HepG2 (cell line): Measurements from ENCODE around the gene DPP6. TPM values are rescaled to one million over a fixed set of nuclear protein-coding genes. Genes with fewer than 3 reads are reported as not detected.
A peak's percentile ranks its signal among the peaks of the same experiment; 100 is the strongest.

Experiments used
- ETV5 ChIP-seq: IDR thresholded peaks from 2 replicates; pipeline ENCODE4 v1.6.1; 2018; ENCODE audit warnings: missing biosample characterization, missing genetic modification reagents, inconsistent platforms, borderline replicate concordance
- GABPB1 ChIP-seq: IDR thresholded peaks from 2 replicates; pipeline ENCODE4 v1.6.1; 2016; ENCODE audit warnings: mild to moderate bottlenecking, missing genetic modification reagents, moderate library complexity, missing compliant biosample characterization
- GATA4 ChIP-seq: sonication (generic); IDR thresholded peaks from 2 replicates; pipeline ENCODE4 v1.6.1; 2016; ENCODE audit warnings: antibody characterized with exemption, low read depth, borderline replicate concordance
- GATAD2A ChIP-seq: IDR thresholded peaks from 2 replicates; pipeline ENCODE4 v1.6.1; 2016
- HCFC1 ChIP-seq: fragments of 150-350 bp; IDR thresholded peaks from 2 replicates; pipeline ENCODE4 v1.6.1; 2014; ENCODE audit warnings: low read depth, low read length
- HDAC1 ChIP-seq: sonication (generic); formaldehyde crosslinking; IDR thresholded peaks from 2 replicates; pipeline ENCODE4 v1.5.1; 2020; ENCODE audit warnings: mild to moderate bottlenecking, missing genetic modification reagents
- HNF4A ChIP-seq: sonication (generic); formaldehyde crosslinking; IDR thresholded peaks from 2 replicates; pipeline ENCODE4 v1.4.0; 2020; ENCODE audit warnings: missing genetic modification reagents
- IKZF4 ChIP-seq: sonication (generic); formaldehyde crosslinking; IDR thresholded peaks from 2 replicates; pipeline ENCODE4 v1.5.1; 2020; ENCODE audit warnings: borderline replicate concordance, mild to moderate bottlenecking, low read depth, missing genetic modification reagents; ENCODE audit errors: not compliant biosample characterization
- KLF15 ChIP-seq: sonication (generic); formaldehyde crosslinking; IDR thresholded peaks from 2 replicates; pipeline ENCODE4 v1.8.1; 2023; ENCODE audit warnings: borderline replicate concordance, mild to moderate bottlenecking, inconsistent platforms, missing genetic modification reagents, mixed read lengths
- MAFF ChIP-seq: IDR thresholded peaks from 2 replicates; pipeline ENCODE4 v1.6.1; 2011; ENCODE audit warnings: low read depth, low read length, improper control_type of control experiment
- MIER3 ChIP-seq: IDR thresholded peaks from 2 replicates; pipeline ENCODE4 v1.6.1; 2016; ENCODE audit warnings: missing compliant biosample characterization, borderline replicate concordance
- MXD1 ChIP-seq: sonication (generic); formaldehyde crosslinking; IDR thresholded peaks from 2 replicates; pipeline ENCODE4 v1.4.0; 2020; ENCODE audit warnings: mild to moderate bottlenecking, missing genetic modification reagents
- NBN ChIP-seq: fragments of 450-650 bp; conservative IDR thresholded peaks from 2 replicates; pipeline ENCODE4 v1.6.1; 2017
- PAWR ChIP-seq: sonication (generic); formaldehyde crosslinking; IDR thresholded peaks from 2 replicates; pipeline ENCODE4 v1.4.0; 2020; ENCODE audit warnings: missing genetic modification reagents, mild to moderate bottlenecking, borderline replicate concordance
- PCBP1 ChIP-seq: fragments of 200-400 bp; formaldehyde crosslinking; IDR thresholded peaks from 2 replicates; pipeline ENCODE4 v1.6.1; 2017; ENCODE audit warnings: mild to moderate bottlenecking, low read depth, low read length, borderline replicate concordance
- POLR2AphosphoS2 ChIP-seq: IDR thresholded peaks from 2 replicates; pipeline ENCODE4 v1.6.1; 2011; ENCODE audit warnings: low read depth, low read length, improper control_type of control experiment
- SMARCE1 ChIP-seq: fragments of 450-650 bp; IDR thresholded peaks from 2 replicates; pipeline ENCODE4 v1.6.1; 2017; ENCODE audit warnings: borderline replicate concordance
- SP2 ChIP-seq: sonication (generic); formaldehyde crosslinking; IDR thresholded peaks from 2 replicates; pipeline ENCODE4 v1.5.1; 2020; ENCODE audit warnings: mild to moderate bottlenecking, missing genetic modification reagents
- SRY ChIP-seq: sonication (generic); formaldehyde crosslinking; IDR thresholded peaks from 2 replicates; pipeline ENCODE4 v1.8.0; 2022; ENCODE audit warnings: mild to moderate bottlenecking, missing genetic modification reagents
- SUZ12 ChIP-seq: fragments of 150-350 bp; IDR thresholded peaks from 2 replicates; pipeline ENCODE4 v1.6.1; 2014; ENCODE audit warnings: low read depth, low read length
- TCF7L2 ChIP-seq: IDR thresholded peaks from 2 replicates; pipeline ENCODE4 v1.6.1; 2011; ENCODE audit warnings: mild to moderate bottlenecking, low read depth, low read length, moderate library complexity
- ZBTB2 ChIP-seq: sonication (generic); formaldehyde crosslinking; IDR thresholded peaks from 2 replicates; pipeline ENCODE4 v1.8.0; 2022; ENCODE audit warnings: low read depth, missing genetic modification reagents
- ZKSCAN5 ChIP-seq: sonication (generic); formaldehyde crosslinking; IDR thresholded peaks from 2 replicates; pipeline ENCODE4 v1.5.1; 2020; ENCODE audit warnings: mild to moderate bottlenecking, missing genetic modification reagents
- ZNF138 ChIP-seq: sonication (generic); formaldehyde crosslinking; IDR thresholded peaks from 2 replicates; pipeline ENCODE4 v1.5.0; 2020; ENCODE audit warnings: mild to moderate bottlenecking, low read depth, missing genetic modification reagents
- ZNF160 ChIP-seq: sonication (generic); formaldehyde crosslinking; IDR thresholded peaks from 2 replicates; pipeline ENCODE4 v1.8.0; 2022; ENCODE audit warnings: mild to moderate bottlenecking, inconsistent platforms, missing genetic modification reagents
- ZNF329 ChIP-seq: sonication (generic); formaldehyde crosslinking; IDR thresholded peaks from 2 replicates; pipeline ENCODE4 v1.9.0; 2021; ENCODE audit warnings: low read depth, mild to moderate bottlenecking, missing genetic modification reagents
- ZNF501 ChIP-seq: sonication (generic); formaldehyde crosslinking; IDR thresholded peaks from 2 replicates; pipeline ENCODE4 v1.5.1; 2020; ENCODE audit warnings: mild to moderate bottlenecking, moderate library complexity, missing genetic modification reagents
- ZNF546 ChIP-seq: sonication (generic); formaldehyde crosslinking; conservative IDR thresholded peaks from 2 replicates; pipeline ENCODE4 v1.8.1; 2023; ENCODE audit warnings: mild to moderate bottlenecking, missing genetic modification reagents
- ZNF598 ChIP-seq: sonication (generic); formaldehyde crosslinking; IDR thresholded peaks from 2 replicates; pipeline ENCODE4 v1.5.1; 2020; ENCODE audit warnings: mild to moderate bottlenecking, missing genetic modification reagents, borderline replicate concordance
- ZNF607 ChIP-seq: sonication (generic); formaldehyde crosslinking; IDR thresholded peaks from 2 replicates; pipeline ENCODE4 v1.5.1; 2020; ENCODE audit warnings: missing genetic modification reagents, mild to moderate bottlenecking, borderline replicate concordance
- ZNF615 ChIP-seq: sonication (generic); formaldehyde crosslinking; IDR thresholded peaks from 2 replicates; pipeline ENCODE4 v1.5.0; 2020; ENCODE audit warnings: mild to moderate bottlenecking, missing genetic modification reagents, borderline replicate concordance
- ZNF737 ChIP-seq: sonication (generic); formaldehyde crosslinking; IDR thresholded peaks from 2 replicates; pipeline ENCODE4 v1.5.0; 2020; ENCODE audit warnings: missing genetic modification reagents, mild to moderate bottlenecking, borderline replicate concordance
- ZNF766 ChIP-seq: sonication (generic); formaldehyde crosslinking; IDR thresholded peaks from 2 replicates; pipeline ENCODE4 v1.5.0; 2020; ENCODE audit warnings: missing genetic modification reagents, borderline replicate concordance
- polyA plus RNA-seq, 8 experiments: library from polyadenylated mRNA; depleted of rRNA in 3 of 8; stranded (reverse) in 7 of 8; unstranded in 1 of 8; fragments of >200 nt; fragmentation: Illumina TruSeq in 4 of 8; extraction: Trizol in 4 of 8; gene quantifications; 2 replicates each; pipeline versions ENCODE4 v1.2.1 to v1.2.3, GENCODE V29; 2011 to 2016; ENCODE audit warnings: low read depth in 4 of 8, missing spikeins in 1 of 8, mixed read lengths in 1 of 8; ENCODE audit not compliant: insufficient read depth in 1 of 8
- total RNA-seq, 5 experiments: library from RNA; depleted of rRNA; stranded (reverse); fragments of >200 nt; fragmentation: Illumina TruSeq; extraction: Trizol; gene quantifications; 2 replicates each; pipeline ENCODE4 v1.2.3, GENCODE V29; 2016; ENCODE audit warnings: low read depth in 1 of 5

The DPP6 gene
- total and polyA plus RNA-seq, 2 of the 13 experiments (the other 11 are each of a cell fraction or from before 2014, with no cell fraction given) = not detected

GRCh38 chr7:154913638-154914307 lies 861.6 kb downstream of the DPP6 start (continued):
- TF ChIP-seq PAWR (CRISPR knock-in tag) (no peak), SMARCE1 (no peak), TCF7L2 (no peak), GABPB1 (peak; percentile 79), MIER3 (CRISPR knock-in tag) (peak; percentile 67; the same call in 1 of the 2 replicates), MAFF (no peak), ZNF607 (CRISPR knock-in tag) (peak; percentile 53; the same call in 1 of the 2 replicates), ZNF138 (no peak), ZKSCAN5 (CRISPR knock-in tag) (no peak), ZNF598 (peak; percentile 73; the same call in 1 of the 2 replicates), ZBTB2 (CRISPR knock-in tag) (no peak), SP2 (CRISPR knock-in tag) (no peak), ZNF737 (CRISPR knock-in tag) (no peak), ZNF160 (peak; percentile 48; the same call in 1 of the 2 replicates), POLR2AphosphoS2 (no peak), PCBP1 (no peak), HNF4A (CRISPR knock-in tag) (peak; percentile 99), ZNF546 (CRISPR knock-in tag) (no peak), ZNF501 (peak; percentile 90), MXD1 (CRISPR knock-in tag) (peak; percentile 75), ZNF615 (CRISPR knock-in tag) (no peak), ZNF766 (CRISPR knock-in tag) (peak; percentile 85; the same call in 1 of the 2 replicates), SRY (0 out of 2 replicates have a peak, but pooled peaks have one; percentile 47), ZNF329 (CRISPR knock-in tag) (no peak), HDAC1 (CRISPR knock-in tag) (peak; percentile 83), KLF15 (CRISPR knock-in tag) (no peak), IKZF4 (CRISPR knock-in tag) (no peak), GATAD2A (CRISPR knock-in tag) (peak; percentile 77), HCFC1 (no peak), SUZ12 (no peak), NBN (no peak), GATA4 (no peak), ETV5 (peak; percentile 51; the same call in 1 of the 2 replicates)
